NCI-H1930 (cell line): ENCODE results near the gene LCE2B.
A peak's percentile ranks its signal among the peaks of the same experiment; 100 is the strongest.
"Not testable (repeated sequence)": the region's sequence is repeated elsewhere in the genome, so short reads cannot be mapped to it uniquely, and the experiment has no call there.

Source experiments
- DNase-seq, 2 experiments: peaks; one replicate each; lab custom pipeline; 2025; lab: John Stamatoyannopoulos, UW

LCE2B gene, protein sequence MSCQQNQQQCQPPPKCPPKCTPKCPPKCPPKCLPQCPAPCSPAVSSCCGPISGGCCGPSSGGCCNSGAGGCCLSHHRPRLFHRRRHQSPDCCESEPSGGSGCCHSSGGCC

DNA sequence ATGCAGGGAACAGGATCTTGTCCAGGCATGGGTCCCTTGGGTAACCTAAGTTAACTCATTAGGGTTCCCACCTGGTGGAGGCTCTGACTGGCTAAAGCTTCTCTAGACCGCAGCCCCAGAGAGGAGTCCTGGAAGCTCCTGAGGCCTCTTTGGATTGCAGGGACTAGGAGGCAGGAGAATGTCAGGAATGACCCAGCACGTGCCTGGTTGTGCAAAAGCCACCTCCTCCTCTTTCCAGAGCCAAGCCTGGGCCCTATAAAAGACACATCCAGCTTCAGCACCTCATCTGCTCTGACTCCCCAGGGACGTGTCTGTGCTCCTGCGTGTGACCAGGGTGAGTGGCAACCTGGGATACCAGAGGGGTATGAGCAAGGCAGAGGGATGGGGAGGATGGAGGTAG lies at the start of gene LCE2B:
TSS of gene LCE2B (plus strand) at position 301 of the 400 bp plus-strand sequence. CDS start 721 bp downstream, outside the sequence.
- not testable (repeated sequence) for DNase-seq

DNA sequence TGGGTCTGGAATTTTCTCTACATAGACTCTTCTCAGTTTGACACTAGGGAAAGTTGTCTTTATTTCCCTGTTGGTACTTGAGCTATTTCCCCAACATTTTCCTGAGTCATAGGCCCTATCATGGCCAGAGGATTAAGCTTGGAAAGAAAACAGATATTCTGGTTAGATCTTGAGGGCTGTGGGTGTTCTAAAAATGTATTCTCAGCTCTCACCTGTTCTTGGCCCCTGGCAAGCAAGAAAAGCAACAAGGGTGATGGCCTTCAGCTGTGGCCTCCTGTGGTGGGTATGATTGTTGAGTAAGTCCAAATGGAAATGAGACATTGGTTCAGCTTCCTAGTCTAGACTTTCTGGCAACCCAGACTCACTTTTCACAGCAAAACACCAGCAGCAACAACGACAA lies 45.6 kb upstream of the LCE2B start:
- no peak for DNase-seq

DNA sequence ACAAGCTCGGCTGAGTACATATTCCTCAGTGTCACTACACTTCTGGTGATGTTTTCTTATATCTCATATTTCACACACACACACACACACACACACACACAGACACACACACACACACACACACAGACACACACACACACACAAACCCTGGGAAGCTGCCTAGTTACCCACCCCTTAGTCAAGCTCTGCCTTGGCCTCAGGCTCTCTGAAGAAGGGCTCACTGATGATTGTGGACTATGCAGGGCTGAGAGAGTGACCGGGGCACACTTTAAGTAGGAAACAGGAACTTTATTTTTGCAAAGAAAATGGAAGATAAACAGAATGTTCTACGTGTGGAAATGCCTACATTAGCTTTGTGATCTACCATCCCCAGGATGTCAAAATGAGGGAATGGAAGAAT lies 42.0 kb upstream of the LCE2B start:
- no peak for DNase-seq

DNA sequence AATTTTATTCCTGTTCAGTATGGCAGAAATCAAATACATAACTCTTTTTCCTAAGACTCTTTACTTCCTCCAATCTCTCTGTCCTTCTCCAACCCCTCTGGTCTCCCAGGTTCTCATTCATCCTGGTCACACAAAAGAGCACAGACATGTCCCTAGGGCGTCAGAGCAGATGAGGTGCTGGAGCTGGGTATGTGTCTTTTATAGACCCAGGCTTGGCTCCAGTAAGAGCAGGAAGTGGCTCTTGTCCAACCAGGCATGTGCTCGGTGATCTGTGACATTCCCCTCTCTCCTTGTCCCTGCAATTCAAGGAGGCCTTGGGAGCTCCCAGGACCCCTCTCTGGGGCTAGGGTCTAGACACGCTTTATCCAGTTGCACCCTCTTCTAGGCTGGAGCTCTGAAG lies 40.8 kb upstream of the LCE2B start:
- DNase-seq = no peak

DNA sequence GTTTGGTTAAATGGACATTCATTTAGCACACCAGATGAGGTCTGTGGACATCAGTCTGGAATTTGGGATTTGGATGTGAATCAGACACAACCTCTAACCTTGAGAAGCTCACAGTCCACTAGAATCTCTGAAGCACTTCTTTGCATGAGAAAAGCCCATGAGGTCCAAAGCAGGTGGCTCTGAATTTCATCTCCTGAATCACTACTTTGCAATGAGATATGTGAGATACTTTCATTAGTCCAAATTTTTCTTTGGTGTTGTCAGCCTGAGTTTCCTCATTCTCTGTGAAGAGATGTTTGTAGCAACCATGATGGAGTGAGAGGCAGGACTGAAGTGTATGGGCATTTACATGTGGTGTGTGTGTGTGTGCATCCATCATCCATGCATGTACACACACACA lies 39.3 kb upstream of the LCE2B start:
- no peak for DNase-seq

DNA sequence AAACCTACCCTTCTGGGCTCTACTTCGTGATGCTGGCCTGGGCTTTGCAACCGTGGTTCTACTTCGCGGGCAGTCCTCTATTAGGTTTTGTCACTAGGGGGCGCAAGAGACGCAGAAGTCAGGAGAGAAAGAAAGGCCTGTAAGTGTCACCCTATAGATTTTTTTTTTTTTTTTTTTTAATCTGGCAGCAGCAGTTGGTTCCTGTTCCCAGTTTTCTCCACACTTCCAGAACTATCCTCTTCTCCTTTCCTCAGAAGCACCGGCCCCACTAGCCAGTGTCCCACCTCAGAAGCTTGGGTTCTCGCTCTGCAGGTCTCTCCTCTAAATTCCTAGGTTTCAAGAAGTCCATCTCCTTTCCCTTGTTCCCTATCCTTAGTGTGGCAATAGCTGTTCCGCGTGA lies 31.8 kb upstream of the LCE2B start:
- peak in 1 of 2 experiments; percentile 50 for DNase-seq

DNA sequence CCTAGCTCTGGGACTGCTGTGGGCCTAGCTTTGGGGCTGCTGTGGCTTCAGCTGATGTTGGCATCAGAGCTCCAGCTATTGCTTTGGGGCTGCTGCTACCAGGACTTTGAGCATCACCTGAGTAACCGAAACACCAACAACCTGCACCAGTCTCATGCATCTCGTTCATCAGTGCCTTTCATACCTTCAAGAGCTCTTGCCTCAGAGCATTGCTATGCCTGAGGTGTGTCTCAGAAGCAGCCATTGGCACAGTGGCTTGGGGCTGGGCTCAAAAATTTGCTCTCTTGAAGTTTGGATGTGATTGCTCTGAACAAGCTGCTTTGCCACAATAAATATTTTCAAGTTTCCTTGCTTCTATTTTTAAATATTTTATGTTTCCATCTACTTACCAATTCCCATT lies 29.5 kb upstream of the LCE2B start:
- no peak for DNase-seq

DNA sequence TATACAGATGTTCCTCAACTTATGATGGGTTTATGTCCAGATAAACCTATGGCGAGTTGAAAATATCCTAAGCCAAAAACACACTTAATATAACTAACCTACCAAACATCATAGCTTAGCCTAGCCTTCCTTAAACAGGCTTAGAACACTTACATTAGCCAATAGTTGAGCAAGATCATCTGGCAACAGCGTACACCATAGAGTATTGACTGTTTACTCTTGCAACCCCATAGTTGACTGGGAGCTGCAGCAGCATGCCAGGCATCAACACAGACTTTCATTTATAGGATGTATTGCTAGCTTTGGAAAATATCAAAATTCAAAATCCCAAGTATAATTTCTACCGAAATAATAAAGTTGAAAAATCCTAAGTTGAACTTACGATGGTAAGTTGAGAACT lies 28.2 kb upstream of the LCE2B start:
- DNase-seq = no peak

DNA sequence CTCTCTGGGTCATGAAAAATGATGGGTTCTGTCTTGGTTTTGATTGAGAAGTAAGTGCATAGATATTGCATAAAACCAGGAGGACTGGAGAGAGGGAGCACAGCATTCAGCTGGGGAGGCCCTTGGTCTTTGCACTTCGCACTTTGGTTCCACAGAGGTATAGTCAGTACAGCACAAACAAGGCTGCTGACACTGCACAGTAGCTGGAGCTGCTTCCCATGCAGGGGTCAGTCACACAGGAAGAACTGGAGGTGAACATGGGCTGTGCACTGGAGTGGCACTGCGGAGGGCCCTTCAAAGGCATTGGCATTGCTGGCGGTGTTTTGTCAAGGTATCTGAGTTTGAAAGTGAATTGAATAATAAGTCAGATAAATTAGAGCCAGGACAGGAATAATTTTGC lies 27.3 kb upstream of the LCE2B start:
- no peak for DNase-seq

DNA sequence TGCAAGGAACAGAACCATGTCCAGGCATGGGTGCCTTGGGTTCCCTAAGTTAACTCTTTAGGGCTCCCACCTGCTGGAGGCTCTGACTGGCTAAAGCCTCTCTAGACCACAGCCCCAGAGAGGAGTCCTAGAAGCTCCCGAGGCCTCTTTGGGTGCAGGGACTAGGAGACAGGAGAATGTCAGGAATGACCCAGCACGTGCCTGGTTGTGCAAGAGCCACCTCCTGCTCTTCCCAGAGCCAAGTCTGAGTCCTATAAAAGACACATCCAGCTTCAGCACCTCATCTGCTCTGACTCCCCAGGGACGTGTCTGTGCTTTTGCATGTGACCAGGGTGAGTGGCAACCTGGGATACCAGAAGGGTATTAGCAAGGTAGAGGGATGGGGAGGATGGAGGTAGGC lies 22.8 kb upstream of the LCE2B start, which contains the start of gene LCE2D:
TSS of gene LCE2D (plus strand) at position 283 of the 400 bp plus-strand sequence. CDS start 726 bp downstream, outside the sequence.
- no peak for DNase-seq

DNA sequence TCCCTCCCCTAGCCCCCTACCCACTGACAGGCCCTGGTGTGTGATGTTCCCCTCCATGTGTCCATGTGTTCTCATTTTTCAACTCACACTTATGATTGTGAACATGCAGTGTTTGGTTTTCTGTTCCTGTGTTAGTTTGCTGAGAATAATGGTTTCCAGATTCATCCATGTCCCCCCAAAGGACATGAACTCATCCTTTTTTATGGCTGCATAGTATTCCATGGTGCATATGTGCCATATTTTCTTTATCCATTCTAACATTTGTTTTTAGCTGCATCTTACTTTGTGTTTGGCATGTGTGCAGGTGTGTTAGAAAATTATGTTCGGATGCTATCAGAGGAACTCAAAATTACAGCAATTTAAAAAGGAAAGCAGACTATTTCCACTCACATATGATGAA lies 19.8 kb upstream of the LCE2B start:
- DNase-seq = not testable (repeated sequence)

DNA sequence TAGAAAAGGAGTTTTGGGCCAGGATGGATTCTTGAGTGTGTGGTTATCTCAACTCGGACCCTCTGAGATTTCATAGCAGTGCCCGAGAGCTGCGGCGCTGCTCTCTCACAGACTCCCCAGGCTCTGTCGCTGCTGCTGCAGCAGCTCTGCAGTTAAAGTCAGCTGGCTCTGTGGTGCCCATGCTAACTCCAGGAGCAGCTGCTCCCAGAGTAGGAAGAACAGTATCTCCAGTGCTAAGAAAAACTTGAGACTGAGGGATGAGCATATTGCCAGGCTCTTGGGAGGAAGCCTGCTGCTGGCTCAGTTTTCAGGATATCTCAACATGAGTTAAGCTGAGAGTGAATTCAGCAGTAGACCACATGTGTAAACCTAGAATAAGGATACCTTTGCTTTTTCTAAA lies 18.3 kb upstream of the LCE2B start:
- DNase-seq = no peak

DNA sequence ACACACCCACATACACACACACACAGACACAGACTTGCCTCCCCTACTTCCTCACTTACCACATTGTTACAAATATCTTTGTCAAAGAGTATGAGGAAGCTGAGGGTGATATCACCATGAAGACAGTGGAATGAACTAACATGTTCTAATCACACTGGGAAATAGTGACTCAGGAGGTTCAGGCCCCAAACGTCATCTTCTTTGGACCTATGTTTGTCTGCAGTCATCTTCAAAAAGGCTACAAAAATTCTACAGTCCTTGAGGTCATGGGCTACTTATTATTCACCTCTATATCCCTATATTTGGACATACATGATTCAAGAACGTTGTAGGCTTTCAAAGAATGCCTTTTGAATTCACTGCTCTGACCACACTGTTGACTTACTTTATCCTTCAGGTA lies 12.9 kb upstream of the LCE2B start:
- no peak for DNase-seq

DNA sequence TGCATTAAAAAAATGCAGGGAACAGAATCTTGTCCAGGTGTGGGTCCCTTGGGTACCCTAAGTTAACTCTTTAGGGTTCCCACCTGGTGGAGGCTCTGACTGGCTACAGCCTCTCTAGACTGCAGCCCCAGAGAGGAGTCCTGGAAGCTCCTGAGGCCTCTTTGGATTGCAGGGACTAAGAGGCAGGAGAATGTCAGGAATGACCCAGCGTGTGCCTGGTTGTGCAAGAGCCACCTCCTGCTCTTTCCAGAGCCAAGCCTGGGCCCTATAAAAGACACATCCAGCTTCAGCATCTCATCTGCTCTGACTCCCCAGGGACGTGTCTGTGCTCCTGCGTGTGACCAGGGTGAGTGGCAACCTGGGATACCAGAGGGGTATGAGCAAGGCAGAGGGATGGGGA lies 10.9 kb upstream of the LCE2B start, which contains the start of gene LCE2C:
TSS of gene LCE2C (plus strand) at position 297 of the 400 bp plus-strand sequence. CDS start 737 bp downstream, outside the sequence.
- not testable (repeated sequence) for DNase-seq

DNA sequence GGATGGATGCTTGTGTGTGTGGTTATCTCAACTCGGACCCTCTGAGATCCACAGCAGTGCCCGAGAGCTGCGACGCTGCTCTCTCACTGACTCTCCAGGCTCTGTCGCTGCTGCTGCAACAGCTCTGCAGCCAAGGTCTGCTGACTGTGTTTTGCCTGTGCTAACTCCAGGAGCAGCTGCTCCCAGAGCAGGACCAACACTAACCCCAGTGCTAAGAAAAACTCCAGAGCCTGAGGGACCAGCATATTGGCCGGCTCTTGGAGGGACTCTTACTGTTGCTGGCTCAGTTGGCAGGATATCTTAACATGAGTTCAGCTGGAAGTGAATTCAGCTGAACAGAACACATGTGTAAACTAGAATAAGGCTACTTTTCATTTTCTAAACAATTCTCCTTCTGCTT lies 6.5 kb upstream of the LCE2B start:
- DNase-seq = no peak

DNA sequence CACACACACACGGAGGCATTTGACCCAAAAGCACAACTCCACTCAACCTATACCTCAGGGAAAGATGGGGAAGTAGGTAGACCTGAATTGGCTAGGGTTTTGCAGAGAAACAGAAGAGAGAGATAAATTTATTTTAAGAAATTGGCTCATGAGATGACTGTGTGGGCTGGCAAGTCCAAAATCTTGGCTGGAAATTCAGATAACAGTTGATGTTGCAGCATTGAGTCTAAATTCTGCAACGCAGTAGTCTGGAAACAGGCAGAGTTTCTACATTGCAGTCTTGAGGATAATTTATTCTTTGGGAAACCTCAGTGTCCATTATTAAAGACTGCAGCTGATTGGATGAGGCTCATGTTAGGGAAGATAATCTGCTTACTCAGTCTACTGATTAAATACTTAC lies 4.3 kb upstream of the LCE2B start:
- DNase-seq = no peak

DNA sequence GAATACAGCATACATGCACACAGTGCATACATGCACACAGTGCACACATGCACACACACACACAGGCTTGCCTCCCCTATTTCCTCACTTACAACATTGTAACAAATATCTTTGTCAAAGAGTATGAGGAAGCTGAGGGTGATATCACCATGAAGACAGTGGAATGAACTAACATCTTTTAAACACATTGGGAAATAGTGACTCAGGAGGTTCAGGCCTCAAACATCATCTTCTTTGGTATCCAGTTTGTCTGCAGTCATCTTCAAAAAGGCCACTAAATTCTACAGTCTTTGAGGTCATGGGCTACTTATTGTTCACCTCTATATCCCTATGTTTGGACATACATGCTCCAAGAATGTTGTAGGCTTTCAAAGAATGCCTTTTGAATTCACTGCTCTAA lies 2.1 kb upstream of the LCE2B start:
- DNase-seq = no peak

DNA sequence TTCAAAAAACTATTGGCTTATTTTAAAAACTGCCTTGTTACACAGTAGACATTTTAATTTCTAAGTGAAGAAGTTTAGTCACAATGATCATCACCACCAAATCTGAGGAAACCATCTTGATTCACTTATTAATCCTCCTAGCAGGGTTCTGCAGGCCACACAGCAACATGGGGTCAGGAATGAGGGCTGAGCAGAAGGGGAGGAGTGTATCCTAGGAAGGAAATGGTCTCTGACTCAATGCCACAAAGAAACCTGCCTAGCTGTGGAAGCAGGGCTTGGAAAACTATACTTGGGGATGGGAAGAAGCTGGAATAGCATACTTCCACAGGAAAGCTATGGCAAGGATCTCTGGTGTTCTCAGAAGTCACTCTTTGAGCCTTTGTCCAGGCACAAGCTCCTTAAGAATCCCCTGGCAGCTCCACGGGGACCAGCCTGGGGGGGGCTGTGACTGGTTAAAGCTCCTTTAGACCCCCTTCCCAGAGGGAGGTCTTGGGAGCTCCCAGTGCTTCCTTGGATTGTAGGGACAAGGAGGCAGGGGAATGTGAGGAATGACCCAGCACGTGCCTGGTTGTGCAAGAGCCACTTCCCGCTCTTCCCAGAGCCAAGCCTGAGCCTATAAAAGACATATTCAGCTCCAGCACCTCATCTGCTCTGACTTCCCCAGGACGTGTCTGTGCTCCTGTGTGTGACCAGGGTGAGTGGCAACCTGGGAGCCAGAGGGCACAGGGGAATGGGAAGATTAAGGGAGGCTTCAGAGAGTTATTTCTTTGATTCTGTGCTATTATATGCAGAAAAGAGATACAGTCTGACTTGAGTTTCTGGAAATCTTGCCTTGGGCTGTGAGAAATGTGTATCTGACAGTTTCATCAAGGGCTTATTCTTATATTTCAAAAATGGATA lies 12.0 kb downstream of the LCE2B start, which contains the start of gene LCE2A:
TSS of gene LCE2A (plus strand) at position 645 of the 900 bp plus-strand sequence. CDS start 557 bp downstream, outside the sequence.
- DNase-seq = no peak

DNA sequence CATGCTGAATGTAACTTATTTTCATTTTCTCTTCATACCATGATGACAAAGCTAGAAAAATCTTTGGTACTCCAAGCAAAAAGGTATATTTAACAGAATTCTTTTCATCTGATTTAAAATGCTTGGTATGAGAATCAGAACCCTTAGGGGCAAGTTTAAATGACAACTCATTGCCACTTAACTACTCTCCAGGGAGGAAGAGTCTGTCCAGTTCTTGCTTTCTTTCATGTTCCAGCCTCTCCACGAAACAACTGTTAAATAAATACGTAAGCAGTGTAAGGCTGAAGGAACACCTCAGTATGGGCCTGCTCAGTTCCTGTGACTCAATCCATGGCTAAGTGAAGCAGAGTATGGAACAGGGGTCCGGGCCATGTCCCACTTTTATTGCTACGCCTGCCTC lies 13.8 kb downstream of the LCE2B start:
- no peak for DNase-seq

DNA sequence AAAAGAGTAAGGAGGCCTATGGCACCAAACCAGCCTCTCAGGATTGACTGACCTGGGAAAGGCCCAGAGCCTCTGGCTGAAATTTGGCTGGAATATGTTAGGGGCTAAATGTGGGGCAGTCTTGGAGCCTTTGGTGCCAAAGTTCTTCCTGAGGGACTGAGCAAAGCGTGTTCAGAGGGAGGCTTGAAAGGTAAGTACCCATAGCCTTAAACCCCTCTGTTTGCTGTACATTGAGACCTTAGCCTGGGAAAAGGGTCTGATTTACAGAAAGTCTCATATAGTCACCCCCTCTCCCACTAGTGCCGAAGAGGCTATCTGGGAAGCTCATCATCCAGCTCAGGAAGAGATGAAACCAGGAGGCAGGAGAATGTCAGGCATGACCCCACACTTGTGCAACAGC lies 21.9 kb downstream of the LCE2B start, which contains the start of gene LCE4A:
TSS of gene LCE4A (plus strand) at position 301 of the 400 bp plus-strand sequence. CDS start 916 bp downstream, outside the sequence.
- no peak for DNase-seq

DNA sequence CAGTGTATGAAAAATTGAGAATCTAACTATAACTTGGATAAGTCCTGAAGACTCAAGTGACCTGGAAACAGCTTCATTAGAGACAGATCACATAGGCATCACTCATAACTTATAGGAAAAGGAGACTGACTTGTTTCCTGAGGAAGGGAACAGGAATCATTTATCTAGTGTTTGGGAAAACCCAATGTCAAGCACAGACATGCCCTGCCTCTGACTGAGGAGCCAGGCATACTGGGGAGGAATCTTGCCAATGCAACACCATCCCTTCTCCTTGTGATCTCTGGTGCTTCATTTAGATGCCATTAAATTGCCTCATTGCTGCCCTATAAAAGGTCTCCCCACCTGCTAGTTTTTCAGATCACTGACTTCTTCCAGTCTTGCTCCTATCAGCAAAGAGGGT lies 32.3 kb downstream of the LCE2B start:
- no peak for DNase-seq

DNA sequence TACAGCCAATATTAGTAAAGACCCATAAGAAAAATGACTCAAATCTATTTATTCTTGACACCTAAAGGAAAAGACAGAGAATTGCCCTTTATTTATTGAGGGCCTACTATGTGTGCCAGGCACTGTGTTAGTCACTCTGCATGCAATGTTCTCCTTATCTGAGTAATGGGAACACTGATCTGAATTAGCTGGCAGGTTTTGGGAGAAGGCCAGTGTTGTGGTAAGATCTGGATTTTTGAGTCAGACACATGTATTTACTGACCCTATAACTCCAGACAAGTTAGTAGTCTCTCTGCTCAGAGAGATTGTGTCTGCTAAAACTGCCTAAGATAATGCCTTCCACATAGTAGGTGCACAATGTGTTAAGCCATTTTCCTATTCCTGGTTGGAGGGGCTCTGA lies 39.3 kb downstream of the LCE2B start:
- no peak for DNase-seq

DNA sequence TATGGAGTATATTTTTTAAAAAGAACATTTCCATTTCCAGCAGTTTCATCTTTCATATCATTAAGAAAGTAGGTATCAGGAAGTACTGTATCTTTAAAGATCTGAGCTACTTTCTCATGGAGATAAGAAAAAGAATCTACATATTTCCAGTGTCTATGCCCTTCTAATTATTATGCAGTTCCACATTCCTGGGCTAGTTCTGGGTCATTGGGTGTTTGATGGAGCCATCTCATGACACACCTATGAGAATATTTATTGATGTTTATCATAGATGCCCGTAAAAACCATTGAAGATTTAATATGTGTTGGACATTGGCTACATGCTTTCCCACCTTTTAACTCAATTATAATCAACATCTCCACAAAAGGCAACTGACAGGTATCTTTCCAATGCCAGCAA lies 43.1 kb downstream of the LCE2B start:
- no peak for DNase-seq
